Cardiac septum (tissue), 1 donor: Measurements from ENCODE around the gene FOXL1. TPM values are rescaled to one million over a fixed set of nuclear protein-coding genes. Genes with fewer than 3 reads are reported as not detected.

Source experiments
- DNase-seq: peaks from one replicate; pipeline ENCODE4 v3.0.0-alpha.2; 2020; ENCODE audit warnings: low spot score
- intact Hi-C: fragments of 100-400 bp; cut with DNase I; formaldehyde crosslinking; loops from one replicate; pipeline ENCODE4 v1.14.0; 2022
- total RNA-seq: library from RNA; stranded (reverse); fragmentation: NEBNext Ultra II Directional; extraction: Animal tissue kit (Norgen Biotek cat#: 25700); gene quantifications from one replicate; pipeline ENCODE4 v1.2.1, GENCODE V29; 2021
- donor health status: DM: no; HTN: no; CAD: no.

FOXL1 gene
- total RNA-seq, 1 donor from 2014 or later, result 1.2 TPM

DNA sequence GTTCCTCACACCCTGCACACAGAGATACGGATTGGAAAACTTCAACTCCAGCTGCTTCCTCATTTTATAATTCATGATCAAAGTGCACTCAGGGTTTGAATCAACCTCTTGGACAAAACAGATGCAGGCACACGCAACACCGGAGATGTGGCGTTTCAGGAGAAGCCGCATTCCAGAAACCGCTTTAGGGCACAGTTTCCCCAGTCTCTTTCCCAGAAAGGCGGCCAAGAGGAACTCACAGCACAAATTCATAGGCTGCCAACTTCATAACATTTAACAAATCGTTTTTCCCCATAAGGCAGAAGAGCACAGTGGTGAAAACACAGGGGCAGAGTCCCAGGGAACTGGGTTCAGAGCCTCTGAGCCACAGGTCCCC lies 31.7 kb upstream of the FOXL1 start:
- intact Hi-C loops, result no loop called here
- no peak for DNase-seq

DNA sequence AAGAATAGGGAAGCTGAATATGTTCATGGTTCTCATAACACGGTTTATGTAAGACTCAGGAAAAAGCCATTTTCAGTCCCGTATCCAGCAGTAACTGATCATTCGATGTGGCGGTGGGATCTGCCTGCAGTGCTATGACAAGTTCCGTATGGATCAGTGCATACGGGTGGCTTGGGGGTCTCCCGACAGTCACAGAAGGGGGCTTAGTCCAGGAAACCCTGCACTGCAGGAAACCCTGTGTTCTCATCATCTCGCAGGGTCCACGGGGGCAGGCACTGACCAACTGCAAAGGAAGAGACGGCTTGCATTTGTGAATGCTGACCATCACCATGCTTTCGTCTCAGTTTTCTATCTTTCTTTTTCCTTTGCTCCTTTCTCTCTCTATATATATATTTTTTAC lies 31.1 kb upstream of the FOXL1 start:
- no peak for DNase-seq
- intact Hi-C loops, result no loop called here

DNA sequence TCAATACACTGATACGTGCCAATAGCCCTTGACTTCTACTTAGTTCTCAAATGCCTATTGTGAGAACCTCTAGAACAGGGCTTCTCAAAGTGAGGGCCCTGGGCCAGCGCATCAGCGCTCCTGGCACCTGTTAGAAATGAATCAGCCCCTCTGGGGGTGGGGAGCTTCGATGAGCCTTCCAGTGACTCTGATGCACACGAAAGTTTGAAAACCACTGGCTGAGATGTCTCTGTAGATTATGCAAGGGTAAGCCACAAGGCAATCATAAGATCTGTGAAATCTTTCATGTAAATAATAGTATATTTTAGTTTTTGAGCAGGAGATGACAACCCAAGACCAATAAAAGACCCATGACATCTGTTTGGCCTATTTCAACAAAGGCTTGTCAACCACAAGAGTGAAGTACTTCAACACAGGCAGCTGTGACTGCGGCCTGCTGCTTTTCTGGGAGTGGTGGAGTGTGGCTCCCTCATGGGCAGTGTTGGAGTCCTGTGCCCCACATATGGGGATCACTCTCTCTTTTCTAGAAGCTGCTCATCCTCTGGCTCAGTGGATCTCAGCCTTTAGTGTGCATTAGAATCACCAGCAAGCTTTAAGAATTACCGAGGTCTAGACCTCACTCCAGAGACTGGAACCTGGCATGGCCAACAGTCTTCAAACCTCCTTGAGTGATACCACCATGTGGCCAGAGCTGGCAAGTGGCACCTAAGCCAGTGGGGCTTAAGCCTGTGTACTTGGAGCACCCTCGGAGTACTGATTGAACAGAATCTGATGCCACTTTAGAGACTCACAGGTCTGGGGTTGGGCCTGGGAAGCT lies 29.1 kb upstream of the FOXL1 start:
- DNase-seq, result no peak
- intact Hi-C loops, result no loop called here

DNA sequence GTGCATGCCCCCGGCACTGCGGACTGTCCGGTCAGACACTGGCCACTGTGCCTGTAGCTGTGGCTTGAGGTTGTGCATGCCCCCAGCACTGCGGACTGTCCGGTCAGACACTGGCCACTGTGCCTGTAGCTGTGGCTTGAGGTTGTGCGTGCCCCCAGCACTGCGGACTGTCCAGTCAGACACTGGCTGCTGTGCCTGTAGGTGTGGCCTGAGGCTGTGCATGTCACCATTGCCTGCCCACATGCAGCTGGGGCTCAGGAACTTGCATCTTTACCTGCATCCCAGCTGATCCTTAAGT lies 28.5 kb upstream of the FOXL1 start:
- no peak for DNase-seq
- intact Hi-C loops, result no loop called here

DNA sequence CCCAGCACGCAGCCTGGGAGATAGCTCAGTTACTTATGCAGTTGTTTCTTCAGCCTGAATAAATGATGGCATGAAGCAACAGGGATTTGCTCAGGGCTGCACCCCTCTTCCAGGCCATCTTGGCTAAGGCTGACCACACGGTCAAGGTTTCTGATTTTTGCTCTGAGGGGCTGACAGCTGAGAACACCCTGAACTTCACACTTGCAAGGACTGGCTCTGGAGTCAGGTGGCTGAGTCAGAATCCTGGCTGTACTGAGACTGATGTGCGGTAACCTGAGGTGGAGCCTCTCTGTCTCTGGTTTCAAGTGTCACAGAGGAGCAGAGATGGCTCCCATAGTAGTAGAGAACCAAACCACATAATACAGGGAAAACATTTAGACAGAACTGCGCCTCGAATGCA lies 28.1 kb upstream of the FOXL1 start:
- intact Hi-C loops, result no loop called here
- DNase-seq, result no peak

DNA sequence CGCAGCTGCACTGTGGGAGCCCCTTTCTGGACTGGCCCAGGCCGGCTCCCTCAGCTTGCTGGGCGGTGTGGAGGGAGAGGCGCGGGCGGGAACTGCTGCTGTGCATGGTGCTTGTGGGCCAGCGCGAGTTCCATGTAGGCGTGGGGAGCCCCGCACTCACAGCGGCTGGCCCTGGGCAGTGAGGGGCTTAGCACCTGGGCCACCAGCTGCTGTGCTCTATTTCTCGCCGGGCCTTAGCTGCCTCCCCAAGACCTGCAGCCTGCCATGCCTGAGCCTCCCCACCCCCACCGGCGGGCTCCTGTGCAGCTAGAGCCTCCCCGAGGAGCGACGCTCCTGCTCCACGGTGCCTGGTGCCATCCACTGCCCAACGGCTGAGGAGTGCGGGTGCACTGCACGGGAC lies 25.0 kb upstream of the FOXL1 start:
- no peak for DNase-seq
- intact Hi-C loops, result no loop called here

DNA sequence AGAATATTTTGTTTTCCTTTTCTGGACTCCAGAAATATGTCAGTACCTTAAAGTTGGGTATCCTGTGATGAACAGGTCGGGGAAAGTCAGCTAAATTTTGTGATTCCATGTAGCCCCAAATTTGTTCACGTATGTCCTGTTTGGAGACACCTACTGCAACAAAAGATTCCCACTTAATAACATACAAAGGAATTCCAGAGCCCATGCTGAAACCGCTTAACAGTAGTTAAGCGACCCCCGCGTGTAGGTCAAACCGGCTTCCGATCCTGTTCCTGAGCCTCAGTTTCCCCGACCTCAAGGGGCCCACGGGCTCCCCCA lies 23.8 kb upstream of the FOXL1 start:
- intact Hi-C loops, result no loop called here
- no peak for DNase-seq

DNA sequence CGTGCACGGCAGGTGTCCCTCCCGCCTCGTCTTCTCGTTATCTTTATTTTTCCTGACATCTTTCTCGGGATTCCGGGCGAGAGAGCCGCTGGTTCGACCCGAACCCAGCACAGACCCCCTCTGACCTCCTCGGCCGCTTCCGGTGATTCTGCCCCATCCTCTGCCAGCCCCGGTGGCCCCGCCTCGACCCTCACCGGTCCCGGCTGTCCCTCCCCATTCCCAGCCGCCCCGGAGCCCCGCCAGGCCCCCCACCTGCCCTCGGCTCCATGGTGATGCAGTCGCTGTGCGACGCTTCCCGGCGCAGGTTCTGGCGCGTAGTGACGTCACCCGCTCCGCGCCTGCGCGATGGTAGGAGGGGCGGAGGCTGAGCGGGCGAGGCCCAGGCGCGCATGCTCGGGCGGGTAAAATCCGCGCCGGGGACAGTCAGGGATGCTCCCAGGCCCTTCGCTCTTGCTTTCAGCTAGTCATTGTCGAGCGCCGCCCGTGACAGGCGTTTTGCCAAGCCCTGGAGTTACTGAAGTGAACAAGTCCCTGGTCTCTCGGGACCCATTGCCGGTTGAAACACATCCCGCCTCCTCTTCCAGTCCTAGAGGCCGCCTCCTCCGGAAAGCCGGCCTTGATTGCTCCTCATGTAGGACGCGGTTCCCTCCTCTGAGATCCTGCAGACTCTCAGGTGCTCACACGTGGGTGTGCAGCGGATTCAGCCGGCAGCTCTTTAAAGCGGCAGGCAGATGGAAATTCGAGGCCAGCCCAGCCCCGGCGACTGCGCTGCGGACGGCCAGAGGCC lies 23.2 kb upstream of the FOXL1 start, which contains the start of gene MTHFSD:
TSS of gene MTHFSD (minus strand) at position 319 of the 787 bp plus-strand sequence. CDS start at position 268, 51 bp downstream.
- peak; percentile 97 for DNase-seq
- intact Hi-C loops, result no loop called here

DNA sequence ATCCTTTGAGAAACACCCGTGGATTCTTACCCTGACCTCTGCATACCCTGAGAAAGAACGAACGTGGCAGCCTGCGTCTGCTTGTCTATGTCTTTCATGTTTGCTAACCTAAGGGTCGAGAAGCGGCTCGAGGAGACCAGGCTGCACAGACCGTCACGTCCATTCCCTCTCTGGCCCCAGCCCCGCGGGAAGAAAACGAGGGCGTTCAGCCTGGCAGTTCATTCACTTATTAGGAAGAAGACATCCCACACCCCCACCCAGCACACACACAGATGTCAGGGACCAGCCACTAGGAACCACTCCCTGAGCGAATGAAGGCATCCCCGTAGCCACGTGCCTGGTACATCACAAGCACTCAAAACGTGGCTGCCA lies 22.7 kb upstream of the FOXL1 start:
- intact Hi-C loops, result no loop called here
- no peak for DNase-seq

DNA sequence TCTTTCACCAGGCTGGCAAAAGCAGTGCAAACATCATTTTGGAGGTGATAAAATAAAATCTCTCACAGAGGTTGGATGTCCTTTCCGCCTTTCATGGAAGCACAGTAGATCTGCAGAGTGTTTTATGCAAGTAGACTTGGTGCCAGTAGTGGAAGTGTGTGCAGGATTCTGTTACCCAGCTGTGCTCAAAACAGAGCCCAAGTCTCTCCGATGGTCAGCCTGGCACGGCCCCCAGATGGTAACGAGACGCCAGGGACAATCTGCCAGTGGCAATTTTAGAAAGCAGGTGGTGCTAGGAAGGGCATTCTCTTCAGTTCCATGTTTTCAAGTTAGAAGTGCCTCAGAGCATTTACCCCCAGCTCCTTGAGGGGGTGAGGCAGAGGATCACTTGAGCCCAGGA lies 21.8 kb upstream of the FOXL1 start:
- intact Hi-C loops, result no loop called here
- DNase-seq, result no peak

DNA sequence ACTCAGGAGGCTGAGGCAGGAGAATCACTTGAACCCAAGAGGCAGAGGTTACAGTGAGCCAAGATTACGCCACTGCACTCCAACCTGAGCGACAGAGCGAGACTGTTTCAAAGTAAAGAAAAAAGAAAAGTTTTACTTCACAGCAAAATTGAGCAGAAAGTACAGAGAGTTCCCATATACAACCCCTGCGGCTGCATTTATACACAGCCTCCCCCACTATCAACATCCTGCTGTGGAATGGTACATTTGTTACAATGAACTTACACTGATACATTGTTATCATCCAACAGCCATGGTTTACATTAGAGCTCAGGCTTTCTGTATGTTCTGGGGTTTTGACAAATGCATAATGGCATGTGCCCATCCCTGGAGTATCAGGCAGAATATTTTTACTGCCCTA lies 20.8 kb upstream of the FOXL1 start:
- intact Hi-C loops, result no loop called here
- peak; percentile 14 for DNase-seq

DNA sequence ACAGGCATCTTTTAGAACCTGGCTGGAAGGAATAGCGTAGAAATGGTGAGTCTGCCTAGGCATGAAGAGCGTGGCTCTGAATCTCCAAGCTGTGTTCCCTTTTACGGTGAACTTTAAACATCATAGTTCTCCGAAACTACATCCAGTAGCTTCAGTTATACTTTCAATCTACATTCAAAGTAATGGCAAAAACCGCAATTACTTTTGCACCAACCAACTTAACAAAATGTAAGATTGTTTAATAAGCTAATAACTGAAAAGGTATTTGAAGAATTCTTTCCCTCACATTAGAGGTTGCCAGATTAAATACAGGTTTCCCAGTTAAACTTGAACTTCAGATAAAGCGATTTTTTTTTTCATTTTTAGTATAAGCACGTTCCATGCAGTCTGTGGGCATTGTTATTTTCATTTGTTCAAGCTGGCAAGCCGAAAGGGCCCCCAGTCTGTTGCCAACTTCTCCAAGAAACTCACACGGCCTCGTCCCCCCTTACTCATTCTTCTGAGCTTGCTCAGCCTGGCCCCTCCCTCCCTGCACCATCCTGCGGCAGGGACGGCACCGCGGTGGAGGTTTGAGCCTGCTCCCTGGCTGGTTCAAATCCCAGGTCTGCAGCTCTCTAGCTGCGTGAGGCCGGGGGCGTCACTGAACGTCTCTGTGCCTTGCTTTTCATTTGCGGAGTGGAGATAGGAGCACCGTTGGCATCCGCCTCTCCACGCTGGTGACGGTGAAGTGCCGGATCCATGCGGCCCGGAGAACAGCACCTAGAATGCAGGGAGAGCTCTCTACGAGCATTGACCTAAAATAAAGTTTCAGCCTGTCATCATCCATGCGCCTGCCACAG lies 19.8 kb upstream of the FOXL1 start:
- DNase-seq, result peak; percentile 67
- intact Hi-C loops, result no loop called here

DNA sequence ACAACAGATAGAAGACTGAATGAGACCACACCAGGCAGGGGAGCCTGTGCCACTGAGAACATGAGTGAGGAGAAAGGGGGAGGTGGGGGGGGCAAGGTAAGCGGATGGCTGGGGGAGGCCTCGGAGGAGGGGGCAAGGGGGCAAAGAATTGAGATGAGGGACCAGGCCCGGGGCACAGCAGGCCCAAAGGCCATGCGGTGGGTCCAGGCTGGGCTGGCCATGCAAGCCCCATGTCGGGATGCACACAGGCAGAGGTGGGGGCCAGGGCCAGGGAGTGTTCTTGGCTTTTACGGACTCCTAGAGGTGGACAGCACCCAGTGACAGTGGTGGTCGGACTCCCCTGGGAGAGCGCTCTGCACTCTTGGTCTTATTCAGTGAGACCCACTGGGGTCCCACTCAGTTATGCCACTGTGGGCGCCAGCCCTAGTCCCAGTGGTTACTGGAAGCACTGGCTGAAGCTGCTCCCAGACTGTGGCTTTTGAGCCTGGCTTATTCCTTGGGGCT lies 18.5 kb upstream of the FOXL1 start:
- intact Hi-C loops, result no loop called here

DNA sequence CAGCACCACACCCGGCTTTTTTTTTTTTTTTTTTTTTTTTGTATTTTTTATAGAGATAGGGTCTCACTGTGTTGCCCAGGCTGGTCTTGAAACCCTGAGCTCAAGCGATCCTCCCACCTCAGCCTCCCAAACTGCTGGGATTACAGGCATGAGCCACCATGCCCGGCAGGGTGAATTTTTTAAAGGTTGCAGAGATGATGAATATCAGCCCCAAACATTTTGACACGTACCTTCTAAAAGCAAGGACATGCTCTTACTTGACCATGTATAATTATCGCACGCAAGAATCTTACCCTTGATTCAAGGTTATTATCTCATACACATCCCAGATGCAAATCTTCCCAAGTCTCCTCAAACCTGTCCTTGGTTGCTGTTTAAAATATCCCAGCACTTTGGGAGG lies 16.0 kb upstream of the FOXL1 start:
- intact Hi-C loops, result loop anchor here (2.0 kb wide), 2 partner anchors 500 to 716 kb away; no protein-coding TSS in a partner anchor
- peak; percentile 15 for DNase-seq

More for the DNA sequence above, 18.5 kb upstream of the FOXL1 start:
- peak; percentile 68 for DNase-seq

DNA sequence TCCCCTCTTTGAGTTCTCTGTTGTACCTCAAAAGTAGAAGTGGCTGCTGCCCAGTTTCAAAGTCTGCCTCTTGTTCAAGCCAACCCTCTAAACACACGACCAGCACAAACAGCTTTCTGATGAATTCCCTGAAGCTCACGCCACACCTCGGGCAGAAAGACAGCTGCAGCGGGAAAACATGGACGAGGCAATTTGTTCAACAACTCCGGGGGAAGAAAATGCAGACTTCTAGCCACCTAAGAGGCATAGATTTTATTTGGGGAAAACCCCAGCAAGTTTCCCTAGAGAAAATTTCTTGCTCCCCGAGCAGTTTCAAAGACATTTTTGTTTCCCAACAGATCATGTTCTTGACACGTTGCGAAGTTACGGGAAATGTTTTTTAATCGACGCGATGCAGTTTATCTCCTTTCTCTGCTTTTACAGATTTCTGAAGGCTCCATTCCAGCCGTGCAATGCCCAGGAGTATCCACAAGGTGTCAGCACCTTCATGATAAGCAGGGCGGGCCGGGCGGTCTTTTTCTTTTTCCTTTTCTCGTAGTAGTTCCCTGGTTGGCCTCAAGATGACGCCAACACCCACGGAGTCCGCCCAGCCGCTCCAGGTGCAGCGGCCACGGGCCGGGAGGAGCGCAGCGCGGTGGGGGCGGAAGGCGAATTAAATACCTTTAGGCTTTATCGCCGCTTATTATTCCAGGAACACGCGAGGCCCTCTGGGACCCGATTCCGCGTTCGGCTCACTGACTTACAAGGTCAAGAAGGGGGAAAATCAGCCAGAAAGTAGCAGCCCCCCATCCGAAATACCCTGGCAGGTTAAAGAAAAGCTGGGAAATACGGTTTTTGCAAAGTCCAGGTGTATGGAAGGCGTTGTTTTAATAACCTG lies 14.6 kb upstream of the FOXL1 start:
- peak; percentile 92 for DNase-seq
- intact Hi-C loops, result loop anchor here (2.0 kb wide), 2 partner anchors 499 to 715 kb away; no protein-coding TSS in a partner anchor

DNA sequence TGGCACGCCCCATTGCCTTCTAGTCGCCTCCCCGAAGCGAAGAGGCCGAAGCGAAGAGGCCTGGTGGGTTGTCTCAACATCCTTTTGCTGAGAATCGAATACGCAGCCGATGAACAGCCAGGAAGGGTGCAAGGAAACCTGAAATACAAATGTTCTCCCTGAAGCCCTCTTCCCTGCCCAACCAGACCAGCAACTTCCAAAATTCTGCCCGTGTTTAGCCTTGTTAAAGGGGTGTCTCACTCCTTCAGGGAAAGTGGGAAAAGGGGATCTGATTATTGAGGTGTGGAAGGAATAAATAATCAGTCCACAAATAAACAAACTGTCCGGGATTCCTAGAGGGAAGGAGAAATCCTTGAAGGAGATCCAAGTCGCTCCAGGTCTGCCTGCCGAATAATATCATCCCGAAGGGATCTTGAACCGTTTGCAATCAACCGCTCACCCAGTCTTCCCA lies 13.1 kb upstream of the FOXL1 start:
- intact Hi-C loops, result no loop called here
- no peak for DNase-seq

DNA sequence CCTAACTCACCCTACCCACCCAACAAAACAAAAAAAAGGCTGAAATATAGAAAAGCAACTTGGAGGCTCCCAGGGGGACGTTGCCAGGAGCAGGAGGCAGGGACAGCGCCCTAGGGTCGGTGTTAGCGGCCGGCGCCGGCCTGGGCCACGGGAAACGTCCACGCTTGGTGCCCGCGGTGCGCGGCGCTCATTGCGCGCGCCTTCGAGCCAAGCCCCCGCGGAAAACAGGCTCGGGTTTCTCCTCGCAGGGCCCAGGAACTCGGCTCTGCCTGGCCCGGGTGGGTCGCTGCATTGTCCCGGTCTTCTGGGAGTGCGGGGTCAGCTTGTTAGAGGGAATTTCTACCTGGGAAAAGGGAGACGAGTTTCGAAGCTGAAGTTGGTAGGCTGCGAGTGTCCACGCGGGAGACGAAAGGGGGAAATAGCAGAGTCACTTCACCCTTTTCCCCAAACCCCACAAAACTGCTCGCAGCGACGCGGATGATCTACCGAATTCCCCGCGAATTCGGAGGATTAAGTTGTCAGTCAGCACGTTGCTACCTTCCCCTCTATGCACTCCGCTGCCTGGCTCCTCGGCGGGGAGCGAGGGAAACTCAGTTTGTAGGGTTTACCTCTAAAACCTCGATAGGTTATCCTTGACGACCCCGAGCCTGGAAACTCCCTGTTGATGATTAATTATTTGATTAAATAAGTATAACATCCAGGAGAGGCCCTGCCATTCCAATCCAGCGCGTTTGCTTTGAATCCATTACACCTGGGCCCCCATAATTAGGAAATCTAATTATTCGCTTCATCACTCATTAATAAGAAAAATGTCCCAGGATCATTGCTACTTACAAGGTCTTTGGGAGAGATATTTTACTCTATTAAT lies 12.5 kb upstream of the FOXL1 start:
- intact Hi-C loops, result no loop called here
- peak; percentile 66 for DNase-seq

DNA sequence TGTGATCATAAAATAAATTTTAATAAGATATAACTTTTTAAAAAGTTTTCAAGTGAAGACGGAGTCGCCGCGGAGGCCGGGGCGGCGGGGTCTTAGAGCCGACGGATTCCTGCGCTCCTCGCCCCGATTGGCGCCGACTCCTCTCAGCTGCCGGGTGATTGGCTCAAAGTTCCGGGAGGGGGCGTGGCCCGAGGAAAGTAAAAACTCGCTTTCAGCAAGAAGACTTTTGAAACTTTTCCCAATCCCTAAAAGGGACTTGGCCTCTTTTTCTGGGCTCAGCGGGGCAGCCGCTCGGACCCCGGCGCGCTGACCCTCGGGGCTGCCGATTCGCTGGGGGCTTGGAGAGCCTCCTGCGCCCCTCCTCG lies 11.8 kb upstream of the FOXL1 start, which contains the start of gene FOXC2:
TSS of gene FOXC2 (plus strand) at position 229 of the 365 bp plus-strand sequence. CDS start 507 bp downstream, outside the sequence.
- DNase-seq, result peak; percentile 87
- intact Hi-C loops, result no loop called here
